Naive thymus-derived CD8-positive, alpha-beta T cell (primary cell): ENCODE results near the gene PLA2G2F. TPM values are rescaled to one million over a fixed set of nuclear protein-coding genes. Genes with fewer than 3 reads are reported as not detected.
"Not testable (repeated sequence)": the region's sequence is repeated elsewhere in the genome, so short reads cannot be mapped to it uniquely, and the experiment has no call there.

Source experiments
- ATAC-seq, 2 donors: fragments of 150-1000 bp; cut with Tn5 transposase in 1 of 2; sonication (Bioruptor Pico), chemical (Tn5 transposase) in 1 of 2; 1 replicate in 1 of 2; 2 replicates in 1 of 2; pipeline ENCODE4 v1.10.0; 2021; ENCODE audit warnings: mild to moderate bottlenecking in 2 of 2, moderate library complexity in 2 of 2
- POLR2A ChIA-PET: fragments of 350-600 bp; sonication (Branson Sonifier 250); formaldehyde crosslinking; loops from one replicate; lab custom pipeline; 2021; ENCODE audit warnings: antibody characterized with exemption; lab: Charles Lee
- DNase-seq, 10 donors: peaks; one replicate each; pipeline versions ENCODE4 v3.0.0 to v3.0.0-alpha.2; 2020 to 2022
- H3K27ac Mint-ChIP-seq, 10 donors: one replicate each; pipeline ENCODE4 v1.8.0; 2020 to 2022; ENCODE audit warnings: mild to moderate bottlenecking in 10 of 10, mixed read lengths in 10 of 10, moderate library complexity in 4 of 10, inconsistent platforms in 1 of 10
- H3K27me3 Mint-ChIP-seq, 5 donors: one replicate each; pipeline ENCODE4 v1.8.0; 2021 to 2022; ENCODE audit warnings: mixed read lengths in 5 of 5
- H3K36me3 Mint-ChIP-seq, 3 donors: one replicate each; pipeline ENCODE4 v1.8.0; 2020 to 2022; ENCODE audit warnings: mixed read lengths in 3 of 3, mild to moderate bottlenecking in 2 of 3, inconsistent platforms in 1 of 3
- H3K4me1 Mint-ChIP-seq, 4 donors: one replicate each; pipeline ENCODE4 v1.8.0; 2021 to 2022; ENCODE audit warnings: mixed read lengths in 4 of 4
- H3K4me3 Mint-ChIP-seq, 10 donors: one replicate each; pipeline ENCODE4 v1.8.0; 2020 to 2022; ENCODE audit warnings: mild to moderate bottlenecking in 10 of 10, mixed read lengths in 10 of 10, moderate library complexity in 6 of 10, inconsistent platforms in 1 of 10
- H3K9me3 Mint-ChIP-seq, 9 donors: one replicate each; pipeline ENCODE4 v1.8.0; 2020 to 2022; ENCODE audit warnings: mixed read lengths in 9 of 9, mild to moderate bottlenecking in 3 of 9, inconsistent platforms in 1 of 9, moderate library complexity in 1 of 9
- polyA plus RNA-seq, 3 donors: library from polyadenylated mRNA; unstranded; fragments of 300-500 nt; fragmentation: Illumina TruSeq; gene quantifications; one replicate each; pipeline ENCODE4 v1.2.3, GENCODE V29; 2021
- total RNA-seq, 8 experiments: library from RNA in 2 of 8; stranded (reverse) in 2 of 8; gene quantifications; one replicate each; pipeline ENCODE4 v1.2.3 and lab custom pipeline; 2021 to 2026

The PLA2G2F gene
- total and polyA plus RNA-seq, 5 experiments from 2014 or later = not detected

DNA sequence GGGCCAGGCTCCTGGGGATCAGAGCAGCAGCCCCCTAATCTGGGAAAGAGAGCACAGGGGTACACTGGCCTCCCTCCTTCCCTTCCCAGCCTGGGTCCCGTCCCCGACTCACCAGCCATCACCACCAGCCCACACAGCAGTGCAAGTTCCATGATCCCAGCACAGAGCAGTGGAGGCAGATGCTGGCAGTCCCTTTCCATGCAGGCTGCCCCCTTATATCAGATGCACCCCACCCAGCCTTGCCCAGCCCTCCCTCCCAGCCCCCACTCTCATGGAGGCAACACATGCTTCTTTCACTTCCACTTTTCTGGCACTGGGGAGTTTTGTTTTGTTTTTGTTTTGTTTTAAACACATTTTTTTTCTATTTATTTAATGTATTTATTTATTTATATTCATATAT lies 19.8 kb upstream of the PLA2G2F start, which contains the start of gene PLA2G2D:
TSS of gene PLA2G2D (minus strand) at position 190 of the 400 bp plus-strand sequence. CDS start at position 152, 38 bp downstream.
- POLR2A ChIA-PET = no interaction called here
- Mint-ChIP-seq H3K9me3 (no peaks in the 10 kb centered on the region), H3K4me3 (no peak within 1 kb of the TSS), H3K36me3 (no peaks in the 10 kb centered on the region), H3K27ac (peak within 1 kb of the TSS in 2 of 10 donors; percentile 27 to 41), H3K27me3 (peaks cover 9 to 50% (median 17%) of the 10 kb centered on the region in 5 donors), H3K4me1 (peaks cover 0 to 16% (median 0%) of the 10 kb centered on the region in 4 donors)
- ATAC-seq (no peak), DNase-seq (peak in 1 of 10 donors; percentile 51)

DNA sequence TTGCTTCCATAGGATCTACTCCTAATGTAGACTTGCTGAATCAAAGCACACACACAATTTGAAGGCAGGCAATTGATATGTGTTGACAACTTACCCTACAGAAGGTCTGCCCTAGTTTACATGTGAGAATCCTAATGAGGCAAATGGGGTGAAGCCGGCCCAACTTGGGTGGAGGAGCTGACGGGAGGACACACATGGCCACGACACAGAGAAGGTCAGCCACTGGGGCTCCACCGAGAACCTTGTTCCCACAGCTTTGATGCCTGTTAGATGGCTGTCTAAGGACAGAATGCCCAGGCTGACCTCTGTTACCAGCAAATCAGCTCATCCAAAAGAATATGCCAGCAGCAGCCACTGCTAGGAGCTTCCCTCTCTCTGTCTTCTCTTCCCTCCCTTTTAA lies 18.3 kb upstream of the PLA2G2F start:
- Mint-ChIP-seq H3K4me3 (no peak overlapping the region), H3K27ac (no peak overlapping the region), H3K27me3 (peaks cover 6 to 50% (median 21%) of the 10 kb centered on the region in 5 donors), H3K36me3 (no peaks in the 10 kb centered on the region), H3K9me3 (no peaks in the 10 kb centered on the region), H3K4me1 (peaks cover 0 to 16% (median 0%) of the 10 kb centered on the region in 4 donors)
- POLR2A ChIA-PET = no interaction called here
- ATAC-seq (no peak), DNase-seq (peak in 1 of 10 donors; percentile 31)

DNA sequence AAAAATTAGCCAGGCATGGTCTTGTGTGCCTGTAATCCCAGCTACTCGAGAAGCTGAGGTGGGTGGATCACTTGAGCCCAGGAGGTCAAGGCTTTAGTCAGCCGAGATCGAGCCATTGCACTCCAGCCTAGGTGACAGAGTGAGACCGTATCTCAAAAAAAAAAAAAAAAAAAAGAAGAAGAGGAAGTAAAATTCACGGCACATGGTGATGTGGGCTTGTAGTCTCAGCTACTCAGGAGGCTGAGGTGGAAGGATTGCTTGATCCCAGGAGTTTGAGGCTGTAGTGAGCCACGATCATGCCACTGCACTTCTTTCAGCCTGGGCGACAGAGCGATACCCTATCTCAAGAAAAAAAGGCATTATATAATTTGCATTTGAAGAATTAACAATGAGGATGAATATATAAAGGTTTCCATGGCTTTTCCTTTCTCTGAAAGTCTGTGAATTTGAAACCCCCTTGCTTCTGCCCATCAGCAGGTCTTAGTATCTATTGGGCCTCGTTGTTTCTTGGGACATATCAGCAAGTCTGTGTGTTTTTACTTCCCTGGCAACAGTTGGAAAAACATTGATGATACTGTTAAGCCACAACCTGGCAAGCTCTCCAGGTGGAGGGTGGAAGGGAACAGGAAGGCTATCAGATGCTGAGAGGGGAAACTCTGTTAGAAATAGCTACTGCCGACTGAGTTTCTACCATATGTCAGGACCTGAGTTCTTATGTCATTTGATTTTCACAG lies 15.2 kb upstream of the PLA2G2F start:
- Mint-ChIP-seq H3K36me3 (no peaks in the 10 kb centered on the region), H3K27me3 (peaks cover 3 to 42% (median 16%) of the 10 kb centered on the region in 5 donors), H3K9me3 (peaks cover 0 to 4% (median 0%) of the 10 kb centered on the region in 9 donors), H3K27ac (no peak overlapping the region), H3K4me1 (peaks cover 0 to 12% (median 0%) of the 10 kb centered on the region in 4 donors), H3K4me3 (no peak overlapping the region)
- POLR2A ChIA-PET = no interaction called here
- DNase-seq (peak in 1 of 10 donors; percentile 21), ATAC-seq (no peak)

DNA sequence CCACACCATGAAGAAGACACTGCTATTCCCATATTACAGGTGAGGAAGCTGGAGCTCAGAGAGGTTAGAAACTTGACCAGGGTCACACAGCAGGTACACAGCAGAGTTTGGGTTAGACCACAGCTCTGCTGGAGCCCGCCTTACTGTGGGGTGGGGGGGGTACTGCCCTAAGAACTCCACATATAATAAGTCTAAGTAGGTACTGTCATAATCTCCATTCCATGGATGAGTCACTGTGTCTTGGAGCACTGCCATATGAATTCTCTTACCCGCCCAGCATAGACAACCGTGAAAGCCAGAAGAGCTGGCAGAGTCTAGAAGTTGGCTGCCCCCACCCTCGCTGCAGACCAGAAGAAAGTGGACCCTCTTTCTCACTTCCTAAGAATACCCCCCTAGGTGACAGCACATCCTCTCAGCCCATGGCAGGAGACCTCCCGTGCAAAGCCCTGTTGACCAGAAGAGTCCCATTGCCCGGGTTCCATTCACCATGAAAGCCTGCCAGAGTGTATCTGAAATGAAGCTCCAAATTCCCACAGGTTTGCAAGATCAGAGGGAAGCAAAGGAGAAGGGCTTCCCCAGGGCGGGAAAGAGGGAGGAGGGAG lies 14.6 kb upstream of the PLA2G2F start:
- POLR2A ChIA-PET = no interaction called here
- Mint-ChIP-seq H3K27me3 (peaks cover 3 to 42% (median 16%) of the 10 kb centered on the region in 5 donors), H3K9me3 (peaks cover 0 to 7% (median 0%) of the 10 kb centered on the region in 9 donors), H3K27ac (no peak overlapping the region), H3K4me3 (no peak overlapping the region), H3K36me3 (no peaks in the 10 kb centered on the region), H3K4me1 (peaks cover 0 to 12% (median 0%) of the 10 kb centered on the region in 4 donors)
- DNase-seq (peak in 1 of 10 donors; percentile 14), ATAC-seq (no peak)

DNA sequence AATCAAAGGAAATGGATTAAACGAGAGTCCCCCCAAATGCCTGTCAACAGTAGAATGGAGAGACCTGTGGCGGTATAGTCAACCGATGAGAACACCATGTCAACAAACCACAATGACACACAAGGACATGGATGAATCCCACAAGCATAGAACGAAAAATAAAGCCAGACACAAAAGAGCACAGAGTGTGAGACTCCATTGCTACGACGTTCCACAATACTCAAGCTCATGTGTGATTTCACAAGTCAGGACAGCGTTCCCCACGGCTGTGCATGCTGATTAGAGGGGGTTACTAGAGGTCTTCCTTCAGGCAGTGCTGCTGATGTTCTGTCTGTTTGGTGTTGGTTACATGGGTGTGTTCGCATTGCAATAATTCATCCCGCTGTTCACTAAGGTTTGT lies 14.0 kb upstream of the PLA2G2F start:
- Mint-ChIP-seq H3K27me3 (peaks cover 3 to 42% (median 12%) of the 10 kb centered on the region in 5 donors), H3K4me3 (no peak overlapping the region), H3K36me3 (no peaks in the 10 kb centered on the region), H3K27ac (no peak overlapping the region), H3K9me3 (peaks cover 0 to 13% (median 4%) of the 10 kb centered on the region in 9 donors), H3K4me1 (peaks cover 0 to 7% (median 0%) of the 10 kb centered on the region in 4 donors)
- POLR2A ChIA-PET = no interaction called here
- ATAC-seq (no peak), DNase-seq (peak in 1 of 10 donors; percentile 18)

DNA sequence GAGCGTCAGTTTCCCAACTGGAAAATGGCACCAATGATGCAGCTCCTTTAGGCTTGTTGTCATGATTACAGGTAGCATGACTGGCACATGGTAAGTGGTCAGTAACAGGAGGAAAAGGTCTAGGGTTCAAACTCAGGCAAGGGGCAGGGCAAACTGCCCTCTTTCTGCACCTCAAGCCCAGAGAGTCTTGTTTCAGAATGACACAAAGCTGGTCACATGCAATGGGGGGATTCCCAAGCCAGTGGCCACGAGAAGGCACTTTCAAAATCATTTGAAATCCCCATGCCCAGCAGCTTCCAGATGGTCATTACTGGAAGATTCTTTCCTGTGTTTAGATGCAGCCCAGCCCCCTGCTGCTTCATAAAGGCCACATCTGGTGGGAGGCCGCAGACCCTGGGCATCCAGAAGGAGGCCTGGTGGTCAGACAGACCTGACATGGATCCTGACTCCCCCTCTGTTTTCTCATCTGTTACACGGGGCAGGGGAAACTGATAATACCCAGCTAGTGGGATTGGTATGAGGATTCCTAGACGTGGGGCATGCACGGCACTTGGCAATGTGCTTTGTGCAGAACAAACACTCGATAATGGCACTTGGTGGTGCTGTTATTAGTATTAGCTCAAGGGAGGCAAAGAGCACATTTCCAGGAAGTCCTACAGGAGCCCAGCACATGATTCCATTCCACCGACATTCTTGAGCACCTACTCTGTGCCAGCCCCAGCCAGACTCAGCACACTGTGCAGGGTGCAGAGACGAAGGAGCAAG lies 12.9 kb upstream of the PLA2G2F start:
- POLR2A ChIA-PET = no interaction called here
- peaks cover 0 to 14% (median 5%) of the 10 kb centered on the region in 9 donors for H3K9me3 Mint-ChIP-seq
- no peak overlapping the region for H3K4me3 Mint-ChIP-seq
- H3K27me3 Mint-ChIP-seq = peaks cover 2 to 39% (median 12%) of the 10 kb centered on the region in 5 donors
- ATAC-seq = no peak
- H3K4me1 Mint-ChIP-seq = peaks cover 0 to 6% (median 0%) of the 10 kb centered on the region in 4 donors
- H3K27ac Mint-ChIP-seq = no peak overlapping the region
- no peaks in the 10 kb centered on the region for H3K36me3 Mint-ChIP-seq
- peak in 1 of 10 donors; percentile 38 for DNase-seq

DNA sequence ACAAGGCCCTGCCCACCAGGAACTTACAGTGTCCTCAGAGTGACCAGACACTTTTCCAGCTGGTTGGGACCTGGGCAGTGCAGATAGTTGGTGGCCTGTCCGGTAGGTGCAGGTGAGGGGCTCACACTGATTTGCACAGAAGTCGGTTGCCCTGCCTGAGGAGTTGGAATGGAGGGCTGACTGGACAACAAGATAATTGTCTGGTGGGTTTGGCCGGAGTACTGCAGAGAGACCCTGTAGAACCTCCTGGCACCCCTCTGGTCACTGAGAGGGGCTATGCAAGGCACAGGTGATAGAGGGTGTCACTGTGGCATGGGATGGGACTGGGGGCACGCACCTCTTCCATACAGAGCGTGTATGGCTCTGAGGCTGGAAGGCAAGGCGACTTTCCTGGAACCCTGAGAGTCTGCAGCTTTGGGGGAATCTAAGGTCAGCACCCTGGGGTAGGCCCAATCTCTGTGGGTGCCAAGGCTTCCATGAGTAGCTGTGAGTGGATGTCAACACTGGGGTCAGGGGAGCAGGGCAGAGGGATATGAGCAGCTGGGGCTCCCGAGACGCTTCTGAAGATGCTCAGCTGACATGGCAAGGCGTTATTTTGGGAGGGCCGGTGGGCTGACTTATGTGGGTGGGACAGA lies 12.2 kb upstream of the PLA2G2F start:
- H3K36me3 Mint-ChIP-seq = no peaks in the 10 kb centered on the region
- DNase-seq = peak in 1 of 10 donors; percentile 21
- H3K9me3 Mint-ChIP-seq = peaks cover 0 to 14% (median 5%) of the 10 kb centered on the region in 9 donors
- no peak overlapping the region for H3K27ac Mint-ChIP-seq
- ATAC-seq = no peak
- peaks cover 0 to 6% (median 0%) of the 10 kb centered on the region in 4 donors for H3K4me1 Mint-ChIP-seq
- H3K4me3 Mint-ChIP-seq = no peak overlapping the region
- H3K27me3 Mint-ChIP-seq = peaks cover 2 to 40% (median 14%) of the 10 kb centered on the region in 5 donors
- POLR2A ChIA-PET = no interaction called here

DNA sequence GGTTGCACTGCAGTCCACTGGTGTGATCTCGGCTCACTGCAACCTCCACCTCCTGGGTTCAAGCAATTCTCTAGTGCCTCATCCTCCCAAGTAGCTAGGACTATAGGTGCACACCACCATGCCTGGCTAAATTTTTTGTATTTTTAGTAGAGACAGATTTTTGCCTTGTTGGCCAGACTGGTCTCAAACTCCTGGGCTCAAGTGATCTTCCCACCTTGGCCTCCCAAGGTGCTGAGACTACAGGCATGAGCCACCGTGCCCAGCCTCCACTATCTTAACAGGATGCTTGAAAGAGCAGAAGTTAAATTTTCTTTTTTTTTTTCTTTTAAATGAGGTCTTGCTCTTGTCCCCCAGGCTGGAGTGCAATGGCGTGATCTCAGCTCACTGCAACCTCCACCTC lies 8.6 kb upstream of the PLA2G2F start:
- Mint-ChIP-seq H3K27me3 (peaks cover 3 to 36% (median 8%) of the 10 kb centered on the region in 5 donors), H3K9me3 (peaks cover 0 to 14% (median 5%) of the 10 kb centered on the region in 9 donors)
- H3K36me3 Mint-ChIP-seq, H3K27ac Mint-ChIP-seq, ATAC-seq, H3K4me1 Mint-ChIP-seq, POLR2A ChIA-PET, H3K4me3 Mint-ChIP-seq: not testable (repeated sequence)
- DNase-seq = peak in 1 of 10 donors; percentile 8

DNA sequence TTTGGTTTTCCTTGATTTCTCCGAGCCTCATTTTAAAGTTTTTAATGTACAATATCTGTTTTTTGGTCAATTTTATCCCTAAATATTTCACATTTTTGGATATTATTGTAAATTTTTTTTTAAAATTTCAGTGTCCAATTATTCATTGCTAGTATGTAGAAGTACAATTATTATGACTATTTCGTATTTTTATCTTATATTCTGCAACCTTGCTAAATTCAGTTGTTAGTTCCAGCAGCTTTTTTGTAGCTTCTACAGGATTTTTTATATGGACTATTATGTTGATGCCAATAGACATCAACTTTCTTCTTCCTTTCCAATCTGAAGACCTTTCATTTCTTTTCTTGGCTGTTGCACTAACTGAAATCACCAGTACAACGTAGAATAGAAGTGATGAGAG lies 4.1 kb upstream of the PLA2G2F start:
- Mint-ChIP-seq H3K4me1 (peaks cover 0 to 2% (median 0%) of the 10 kb centered on the region in 4 donors), H3K9me3 (peaks cover 0 to 7% (median under 1%) of the 10 kb centered on the region in 9 donors), H3K36me3 (no peaks in the 10 kb centered on the region), H3K4me3 (no peak overlapping the region), H3K27ac (no peak overlapping the region), H3K27me3 (peaks cover 9 to 42% (median 13%) of the 10 kb centered on the region in 5 donors)
- no peak for DNase-seq
- POLR2A ChIA-PET = no interaction called here
- no peak for ATAC-seq

DNA sequence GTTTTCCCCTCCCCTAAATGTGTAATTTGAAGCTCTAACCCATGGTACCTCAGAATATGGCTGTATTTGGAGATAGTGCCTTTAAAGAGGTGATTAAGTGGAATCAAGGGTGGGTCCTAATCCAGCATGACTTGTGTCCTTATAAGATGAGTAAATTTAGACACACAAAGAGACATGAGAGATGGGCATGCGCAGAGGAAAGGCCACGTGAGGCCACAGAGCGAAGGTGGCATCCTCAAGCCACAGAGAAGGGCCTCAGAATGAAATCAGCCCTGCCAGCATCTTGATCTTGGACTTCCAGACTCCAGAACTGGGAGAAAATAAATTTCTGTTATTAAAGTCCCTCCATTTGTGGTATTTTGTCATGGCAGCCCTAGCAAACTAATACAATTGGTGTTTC lies 2.9 kb upstream of the PLA2G2F start:
- ATAC-seq (no peak), DNase-seq (no peak)
- no peak overlapping the region for H3K4me3 Mint-ChIP-seq
- POLR2A ChIA-PET = no interaction called here
- no peaks in the 10 kb centered on the region for H3K36me3 Mint-ChIP-seq
- no peak overlapping the region for H3K27ac Mint-ChIP-seq
- peaks cover 0 to 2% (median 0%) of the 10 kb centered on the region in 9 donors for H3K9me3 Mint-ChIP-seq
- peaks cover 16 to 39% (median 20%) of the 10 kb centered on the region in 5 donors for H3K27me3 Mint-ChIP-seq
- H3K4me1 Mint-ChIP-seq = peaks cover 0 to 2% (median 0%) of the 10 kb centered on the region in 4 donors

DNA sequence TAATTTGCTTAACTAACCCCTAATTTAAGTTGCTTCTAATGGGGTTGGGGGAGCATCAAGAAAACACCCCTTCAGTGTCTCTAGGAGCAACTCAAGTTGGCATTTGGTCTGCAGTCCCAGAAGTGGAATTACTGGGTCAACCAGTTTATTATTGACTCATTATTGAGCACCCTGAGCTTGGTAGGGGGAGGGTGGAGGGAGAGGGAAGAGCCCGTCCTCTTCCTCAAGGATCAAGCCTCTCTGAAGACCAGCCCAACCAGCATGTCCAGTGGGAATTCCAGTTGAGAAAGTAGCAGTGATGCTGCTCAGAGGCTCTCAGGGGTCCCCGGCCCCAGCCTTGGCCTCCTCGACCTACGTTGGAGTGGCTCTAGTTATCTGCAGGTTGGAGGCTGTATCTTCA lies 2.1 kb upstream of the PLA2G2F start:
- peaks cover 0 to 2% (median 0%) of the 10 kb centered on the region in 4 donors for H3K4me1 Mint-ChIP-seq
- peaks cover 17 to 31% (median 21%) of the 10 kb centered on the region in 5 donors for H3K27me3 Mint-ChIP-seq
- H3K4me3 Mint-ChIP-seq = no peak overlapping the region
- no peaks in the 10 kb centered on the region for H3K9me3 Mint-ChIP-seq
- DNase-seq (no peak), ATAC-seq (no peak)
- no peaks in the 10 kb centered on the region for H3K36me3 Mint-ChIP-seq
- no peak overlapping the region for H3K27ac Mint-ChIP-seq
- POLR2A ChIA-PET = no interaction called here

DNA sequence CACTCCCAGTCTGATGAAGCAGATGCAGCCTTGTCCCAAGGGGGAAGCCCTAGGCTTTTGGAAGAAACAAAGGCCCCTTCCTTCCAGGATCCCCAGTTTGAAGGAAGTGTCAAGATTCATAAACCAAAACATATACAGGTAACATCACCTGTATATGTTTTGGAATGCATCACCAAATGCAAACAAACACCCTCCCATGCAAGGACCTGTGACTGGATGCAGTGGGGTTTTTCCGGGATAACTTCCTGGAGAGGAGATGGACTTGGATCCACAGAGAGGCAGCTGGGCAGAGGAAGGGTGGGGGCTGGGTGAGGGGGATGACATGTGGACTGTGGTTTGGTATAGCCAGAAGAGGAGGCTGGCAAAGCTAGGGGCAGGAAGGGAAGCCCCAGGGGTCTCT lies 1.5 kb upstream of the PLA2G2F start:
- no peak overlapping the region for H3K4me3 Mint-ChIP-seq
- no peak overlapping the region for H3K27ac Mint-ChIP-seq
- H3K36me3 Mint-ChIP-seq = no peaks in the 10 kb centered on the region
- POLR2A ChIA-PET = no interaction called here
- peaks cover 0 to 2% (median 0%) of the 10 kb centered on the region in 4 donors for H3K4me1 Mint-ChIP-seq
- ATAC-seq (no peak), DNase-seq (no peak)
- H3K9me3 Mint-ChIP-seq = no peaks in the 10 kb centered on the region
- H3K27me3 Mint-ChIP-seq = peaks cover 15 to 26% (median 21%) of the 10 kb centered on the region in 5 donors
